Panc1 (cell line): ENCODE measurements around the gene DDC.

Source experiments
- POLR2AphosphoS5 ChIP-seq: IDR thresholded peaks from 2 replicates; pipeline ENCODE4 v1.6.1; 2012; ENCODE audit warnings: mild to moderate bottlenecking, low read depth, low read length, moderate library complexity
- SIN3A ChIP-seq: IDR thresholded peaks from 2 replicates; pipeline ENCODE4 v1.6.1; 2012; ENCODE audit warnings: low read depth, mild to moderate bottlenecking, low read length, moderate library complexity, borderline replicate concordance; ENCODE audit not compliant: insufficient read depth
- TCF7L2 ChIP-seq: IDR thresholded peaks from 2 replicates; pipeline ENCODE4 v1.6.1; 2011; ENCODE audit warnings: mild to moderate bottlenecking, low read depth, low read length, inconsistent platforms
- TF ChIP-seq, protein P1 (sequence below): fragments of 450-650 bp; IDR thresholded peaks from 2 replicates; pipeline ENCODE4 v1.5.1; 2017; ENCODE audit warnings: mild to moderate bottlenecking
- TF ChIP-seq, protein P2 (sequence below), 2 experiments: IDR thresholded peaks; 2 replicates each; pipeline ENCODE4 v1.6.1; 2011 to 2012; ENCODE audit warnings: low read depth in 2 of 2, control low read depth in 1 of 2, low read length in 1 of 2, mild to moderate bottlenecking in 1 of 2, moderate library complexity in 1 of 2; ENCODE audit not compliant: insufficient read depth in 1 of 2

DNA sequence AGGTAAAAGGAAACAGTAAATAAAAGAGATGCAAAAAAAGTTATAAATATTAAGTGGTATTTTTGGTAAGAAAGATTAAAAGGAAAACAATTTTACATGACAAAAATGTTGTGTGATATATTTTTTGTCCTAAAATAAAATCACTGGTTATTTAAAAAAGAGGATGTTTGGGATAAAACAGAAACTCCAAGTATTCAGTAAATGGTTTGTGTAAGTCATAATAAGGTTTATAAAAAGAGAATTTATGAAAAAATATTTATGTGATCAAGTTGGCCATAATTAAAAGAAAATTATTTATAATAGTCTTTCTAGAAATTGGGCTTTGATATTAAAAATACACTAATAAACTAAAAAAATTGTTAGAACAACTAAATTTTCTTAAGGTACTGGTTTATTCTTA, 76.8 kb downstream of the DDC start:
- TF ChIP-seq, protein P1, sequence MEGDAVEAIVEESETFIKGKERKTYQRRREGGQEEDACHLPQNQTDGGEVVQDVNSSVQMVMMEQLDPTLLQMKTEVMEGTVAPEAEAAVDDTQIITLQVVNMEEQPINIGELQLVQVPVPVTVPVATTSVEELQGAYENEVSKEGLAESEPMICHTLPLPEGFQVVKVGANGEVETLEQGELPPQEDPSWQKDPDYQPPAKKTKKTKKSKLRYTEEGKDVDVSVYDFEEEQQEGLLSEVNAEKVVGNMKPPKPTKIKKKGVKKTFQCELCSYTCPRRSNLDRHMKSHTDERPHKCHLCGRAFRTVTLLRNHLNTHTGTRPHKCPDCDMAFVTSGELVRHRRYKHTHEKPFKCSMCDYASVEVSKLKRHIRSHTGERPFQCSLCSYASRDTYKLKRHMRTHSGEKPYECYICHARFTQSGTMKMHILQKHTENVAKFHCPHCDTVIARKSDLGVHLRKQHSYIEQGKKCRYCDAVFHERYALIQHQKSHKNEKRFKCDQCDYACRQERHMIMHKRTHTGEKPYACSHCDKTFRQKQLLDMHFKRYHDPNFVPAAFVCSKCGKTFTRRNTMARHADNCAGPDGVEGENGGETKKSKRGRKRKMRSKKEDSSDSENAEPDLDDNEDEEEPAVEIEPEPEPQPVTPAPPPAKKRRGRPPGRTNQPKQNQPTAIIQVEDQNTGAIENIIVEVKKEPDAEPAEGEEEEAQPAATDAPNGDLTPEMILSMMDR, result no peak
- no peak for TF ChIP-seq POLR2AphosphoS5
- TF ChIP-seq, protein P2, sequence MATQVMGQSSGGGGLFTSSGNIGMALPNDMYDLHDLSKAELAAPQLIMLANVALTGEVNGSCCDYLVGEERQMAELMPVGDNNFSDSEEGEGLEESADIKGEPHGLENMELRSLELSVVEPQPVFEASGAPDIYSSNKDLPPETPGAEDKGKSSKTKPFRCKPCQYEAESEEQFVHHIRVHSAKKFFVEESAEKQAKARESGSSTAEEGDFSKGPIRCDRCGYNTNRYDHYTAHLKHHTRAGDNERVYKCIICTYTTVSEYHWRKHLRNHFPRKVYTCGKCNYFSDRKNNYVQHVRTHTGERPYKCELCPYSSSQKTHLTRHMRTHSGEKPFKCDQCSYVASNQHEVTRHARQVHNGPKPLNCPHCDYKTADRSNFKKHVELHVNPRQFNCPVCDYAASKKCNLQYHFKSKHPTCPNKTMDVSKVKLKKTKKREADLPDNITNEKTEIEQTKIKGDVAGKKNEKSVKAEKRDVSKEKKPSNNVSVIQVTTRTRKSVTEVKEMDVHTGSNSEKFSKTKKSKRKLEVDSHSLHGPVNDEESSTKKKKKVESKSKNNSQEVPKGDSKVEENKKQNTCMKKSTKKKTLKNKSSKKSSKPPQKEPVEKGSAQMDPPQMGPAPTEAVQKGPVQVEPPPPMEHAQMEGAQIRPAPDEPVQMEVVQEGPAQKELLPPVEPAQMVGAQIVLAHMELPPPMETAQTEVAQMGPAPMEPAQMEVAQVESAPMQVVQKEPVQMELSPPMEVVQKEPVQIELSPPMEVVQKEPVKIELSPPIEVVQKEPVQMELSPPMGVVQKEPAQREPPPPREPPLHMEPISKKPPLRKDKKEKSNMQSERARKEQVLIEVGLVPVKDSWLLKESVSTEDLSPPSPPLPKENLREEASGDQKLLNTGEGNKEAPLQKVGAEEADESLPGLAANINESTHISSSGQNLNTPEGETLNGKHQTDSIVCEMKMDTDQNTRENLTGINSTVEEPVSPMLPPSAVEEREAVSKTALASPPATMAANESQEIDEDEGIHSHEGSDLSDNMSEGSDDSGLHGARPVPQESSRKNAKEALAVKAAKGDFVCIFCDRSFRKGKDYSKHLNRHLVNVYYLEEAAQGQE (IDR thresholded peaks at IDR 0.05; ENCODE audit: insufficient read depth in 1 of 2, low read depth in 2 of 2, low read length in 1 of 2), result no peak
- no peak for TF ChIP-seq SIN3A
- no peak for TF ChIP-seq TCF7L2
